GM21786 (cell line): ENCODE results near the gene TST.
"Not testable (repeated sequence)": the region's sequence is repeated elsewhere in the genome, so short reads cannot be mapped to it uniquely, and the experiment has no call there.

Experiments
- ATAC-seq: cut with Tn5 transposase; IDR thresholded peaks from one replicate; pipeline ENCODE4 v1.9.1; 2021; ENCODE audit not compliant: unreplicated experiment

The TST gene

DNA sequence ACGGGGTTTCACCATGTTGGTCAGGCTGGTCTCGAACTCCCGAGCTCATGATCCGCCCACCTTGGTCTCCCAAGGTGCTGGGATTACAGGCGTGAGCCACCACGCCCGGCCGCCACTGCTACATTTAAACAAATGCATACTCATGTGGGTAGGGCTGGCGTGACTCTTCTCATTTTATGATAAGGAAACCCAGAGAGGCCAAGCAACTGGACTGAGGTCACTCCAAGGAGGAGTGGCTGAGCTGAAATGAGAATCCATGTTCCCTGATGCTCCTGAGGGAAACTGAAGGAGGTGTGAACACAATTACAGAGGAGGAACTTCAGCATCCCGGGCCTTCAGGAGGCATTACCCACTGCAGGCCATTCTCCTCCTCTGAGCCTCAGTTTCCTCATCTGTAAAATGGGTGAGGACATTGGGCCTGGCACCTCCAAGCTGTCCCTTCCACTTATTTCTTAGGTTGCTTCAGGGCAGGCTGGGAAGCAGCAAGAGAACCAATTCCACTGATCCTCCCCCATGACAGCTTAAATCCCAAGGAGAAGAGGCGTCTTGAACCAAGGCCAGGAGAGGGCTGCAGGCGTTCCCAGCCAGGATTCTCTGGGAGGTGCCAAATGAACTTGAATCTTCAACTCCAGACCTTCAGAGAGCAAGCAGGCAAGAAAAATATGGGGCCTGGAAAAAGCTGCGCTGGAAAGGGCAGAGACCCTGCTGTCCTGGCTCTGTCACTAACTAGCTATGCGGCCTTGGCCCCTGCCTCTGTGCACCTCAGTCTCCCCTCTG lies 2.9 kb downstream of the TST start:
- ATAC-seq, result no peak

DNA sequence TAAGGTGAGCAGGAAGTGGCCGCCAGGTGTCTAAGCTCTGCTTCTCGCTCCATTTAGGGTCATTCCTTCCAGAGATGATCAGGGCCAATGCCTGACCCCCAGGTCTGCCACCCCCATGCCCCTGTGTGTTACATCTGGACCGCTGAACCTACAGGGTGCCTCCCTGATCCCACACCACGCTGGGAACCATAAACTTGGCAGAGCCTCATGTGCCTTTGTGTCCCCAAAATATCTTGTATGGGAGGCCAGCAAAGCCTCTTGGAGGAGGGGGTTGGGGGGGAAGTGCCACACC lies 3.7 kb downstream of the TST start:
- no peak for ATAC-seq

DNA sequence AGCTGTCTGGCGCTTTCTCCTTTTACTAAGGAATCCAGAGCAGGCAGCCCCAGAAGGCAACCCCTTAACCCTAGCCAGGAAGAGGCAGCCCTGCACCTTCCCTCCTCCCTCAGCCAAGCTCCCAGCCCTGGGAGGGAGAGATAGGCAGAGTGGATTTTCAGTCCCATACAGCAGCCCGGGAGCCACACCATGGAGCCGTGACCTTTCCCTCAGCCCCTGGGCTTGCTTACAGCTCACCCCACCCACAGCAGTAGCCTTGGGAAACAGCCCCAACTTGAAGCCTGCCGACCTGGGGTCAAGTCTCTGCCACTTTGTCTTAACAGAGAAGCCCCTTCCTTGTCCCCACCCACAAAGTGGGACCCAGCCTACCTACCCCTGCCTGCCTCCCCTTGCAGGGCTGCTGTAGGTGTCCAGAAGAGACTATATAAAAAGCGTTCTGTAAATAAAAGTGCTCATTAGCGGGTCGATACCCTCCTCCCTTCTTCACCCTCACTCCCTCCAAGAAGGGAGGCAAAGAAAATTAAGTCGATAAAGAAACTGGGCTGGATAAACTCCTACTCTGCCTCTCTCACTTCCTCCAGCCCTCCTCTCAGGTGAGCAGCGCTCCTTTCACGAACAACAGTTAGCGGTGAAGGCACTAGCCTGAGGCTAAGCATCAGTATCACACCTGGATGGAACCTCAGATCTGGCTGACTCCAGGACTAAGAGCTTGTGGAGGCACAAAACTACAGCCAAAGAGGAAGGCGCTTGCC lies 4.2 kb downstream of the TST start:
- no peak for ATAC-seq

DNA sequence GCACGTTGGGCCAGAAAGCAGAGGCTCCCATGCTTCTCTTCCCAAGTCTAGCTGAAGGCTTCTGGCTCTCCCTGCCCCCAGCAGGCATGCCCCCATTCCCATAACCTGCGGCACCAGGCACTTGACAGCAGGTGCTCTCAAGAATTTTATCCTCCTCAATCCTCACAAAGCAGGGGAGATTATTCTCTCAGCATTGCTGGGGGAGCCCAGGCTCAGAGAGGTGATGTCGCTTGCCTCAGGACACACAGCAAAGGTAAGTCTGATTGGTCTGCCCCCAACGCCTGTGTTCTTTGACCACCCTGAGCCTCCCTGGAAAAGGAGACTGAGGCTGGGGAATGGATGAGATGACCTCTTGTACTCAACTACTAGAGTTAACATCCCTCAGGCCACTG lies 4.8 kb downstream of the TST start:
- no peak for ATAC-seq

DNA sequence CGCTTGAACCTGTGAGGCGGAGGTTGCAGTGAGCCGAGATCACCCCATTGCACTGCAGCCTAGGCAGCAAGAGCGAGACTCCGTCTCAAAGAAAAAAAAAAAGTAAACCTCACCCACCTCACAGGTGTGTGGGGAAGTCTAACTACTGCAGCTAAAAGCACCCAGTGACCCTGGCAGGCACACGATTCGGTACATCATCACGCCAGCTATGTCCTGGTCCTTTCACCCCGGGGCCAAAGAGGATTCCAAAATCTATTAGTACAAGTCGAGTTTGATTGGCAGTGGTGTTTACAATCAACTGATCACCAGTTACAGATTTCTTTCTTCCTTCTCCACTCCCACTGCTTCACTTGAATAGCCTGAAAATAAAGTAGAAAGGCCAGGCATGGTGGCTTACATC lies 6.3 kb downstream of the TST start:
- ATAC-seq, result no peak

DNA sequence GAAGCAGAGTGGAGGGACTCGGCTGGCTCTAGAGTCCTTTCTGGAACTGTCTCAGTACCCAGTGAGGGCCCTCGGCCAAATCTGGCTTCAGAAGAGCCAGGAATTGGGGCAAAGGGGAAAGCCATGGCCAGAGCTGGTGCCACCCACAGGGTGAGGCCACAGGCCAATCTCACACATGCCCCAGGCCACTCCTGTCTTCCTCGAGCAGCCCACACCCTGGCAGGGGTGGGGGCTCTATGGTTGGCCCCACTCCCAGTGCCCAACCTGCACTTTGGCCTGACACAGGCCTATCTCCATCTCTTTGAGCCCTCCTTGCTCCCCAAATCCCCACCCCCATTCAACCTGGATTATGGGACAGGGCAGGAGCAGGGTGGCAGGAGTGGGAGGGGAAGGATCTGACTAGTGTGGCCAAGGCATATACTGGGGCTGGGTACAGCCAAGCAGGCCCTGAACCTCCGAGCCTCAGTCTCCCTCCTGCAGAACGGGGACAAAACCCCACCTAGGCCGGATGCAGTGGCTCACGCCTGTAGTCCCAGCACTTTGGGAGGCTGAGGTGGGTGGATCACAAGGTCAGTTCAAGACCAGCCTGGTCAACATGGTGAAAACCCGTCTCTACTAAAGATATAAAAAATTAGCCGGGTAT lies 6.9 kb downstream of the TST start:
- no peak for ATAC-seq

DNA sequence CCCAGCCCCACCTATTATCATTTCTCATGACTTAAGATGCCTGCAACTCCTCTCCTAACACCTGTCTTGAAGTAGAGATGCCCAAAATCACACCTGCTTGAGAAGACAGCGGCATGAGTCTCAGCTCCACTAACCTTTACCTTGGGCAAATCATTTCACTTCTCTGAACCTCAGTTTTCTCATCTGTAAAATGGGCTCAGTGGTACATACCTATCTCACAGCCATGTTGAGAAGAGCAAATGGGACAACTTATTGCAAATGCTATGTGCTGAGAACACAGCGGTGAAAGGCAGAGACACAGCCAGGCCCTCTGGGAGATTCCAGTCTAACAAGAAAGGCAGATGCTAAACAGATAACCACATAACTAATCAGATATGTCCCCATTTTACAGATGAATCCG lies 7.8 kb downstream of the TST start:
- ATAC-seq, result no peak

DNA sequence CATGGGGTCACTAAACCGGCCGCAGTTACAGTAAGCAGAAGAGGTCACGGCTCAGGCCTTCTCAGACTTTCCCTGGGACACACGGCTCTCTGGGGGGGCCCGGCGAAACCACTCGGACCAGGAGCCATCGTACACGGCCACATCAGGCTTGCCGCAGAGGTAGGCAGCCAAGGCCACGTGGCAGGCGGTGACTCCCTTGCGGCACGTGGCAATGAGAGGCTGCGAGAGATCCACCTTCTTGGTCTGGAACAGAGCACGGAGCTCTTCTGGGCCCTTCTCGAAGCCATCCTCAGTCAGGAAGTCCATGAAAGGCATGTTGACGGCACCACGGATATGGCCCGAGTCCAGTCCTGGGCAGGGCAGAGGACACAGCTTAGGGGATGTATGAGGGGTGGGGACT lies 8.3 kb downstream of the TST start:
- ATAC-seq, result no peak

DNA sequence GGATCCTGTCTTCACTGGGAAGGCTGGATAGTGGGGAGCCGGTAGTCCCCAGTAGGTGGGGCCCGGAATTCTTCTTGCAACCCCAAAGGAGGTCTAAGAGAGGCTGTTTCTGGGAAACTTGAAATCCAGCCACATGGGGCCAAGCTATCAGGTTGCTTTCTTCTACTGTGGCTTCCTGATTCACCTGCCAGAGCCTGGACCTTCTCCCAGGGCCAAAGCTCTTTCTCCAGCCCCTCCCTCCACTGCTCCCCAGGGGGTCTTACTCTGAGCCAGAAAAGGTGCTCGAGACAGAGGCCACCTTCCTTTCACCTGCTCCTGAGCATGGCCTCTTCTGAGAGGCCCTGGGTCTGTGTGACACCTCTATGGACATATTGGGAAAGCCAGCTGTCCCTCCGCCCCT lies 9.1 kb downstream of the TST start:
- no peak for ATAC-seq

DNA sequence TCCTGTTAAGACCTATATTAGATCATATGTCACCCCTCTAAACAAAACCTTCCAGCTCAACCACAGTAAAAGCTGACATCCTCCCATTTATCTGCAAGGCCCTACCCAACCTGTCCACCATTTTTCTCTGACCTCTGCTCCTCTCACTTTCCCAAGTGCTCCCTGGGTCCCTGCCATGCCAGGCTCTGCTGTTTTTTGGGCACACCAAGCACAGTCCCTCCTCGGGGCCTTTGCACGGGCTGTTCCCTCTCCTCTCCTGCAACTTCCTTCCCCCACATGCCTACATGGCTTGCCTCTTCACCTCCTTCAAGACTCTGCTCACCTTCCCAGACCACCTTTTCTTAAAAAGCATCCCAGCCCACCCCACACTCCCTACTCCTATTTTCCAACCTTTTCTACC lies 9.8 kb downstream of the TST start:
- no peak for ATAC-seq

DNA sequence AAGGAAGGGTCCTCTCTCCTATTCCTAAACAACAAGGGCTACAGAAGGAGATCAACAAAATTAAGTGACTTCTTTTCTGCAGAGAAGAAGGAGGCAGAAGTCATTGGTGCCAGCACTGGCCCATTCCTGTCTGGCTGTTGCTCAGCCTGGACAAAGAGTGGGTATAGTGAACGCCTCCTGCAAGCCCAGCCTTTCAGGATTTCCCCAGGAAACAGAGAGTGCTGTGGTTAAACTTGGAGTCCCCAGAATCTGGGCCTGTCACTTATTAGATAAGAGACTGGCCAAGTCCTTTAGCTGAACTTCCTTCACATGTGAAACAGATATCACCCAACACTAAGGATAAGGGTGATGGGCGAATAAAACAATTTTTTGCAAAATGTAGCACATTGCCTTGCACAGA lies 10.9 kb downstream of the TST start:
- ATAC-seq, result no peak

DNA sequence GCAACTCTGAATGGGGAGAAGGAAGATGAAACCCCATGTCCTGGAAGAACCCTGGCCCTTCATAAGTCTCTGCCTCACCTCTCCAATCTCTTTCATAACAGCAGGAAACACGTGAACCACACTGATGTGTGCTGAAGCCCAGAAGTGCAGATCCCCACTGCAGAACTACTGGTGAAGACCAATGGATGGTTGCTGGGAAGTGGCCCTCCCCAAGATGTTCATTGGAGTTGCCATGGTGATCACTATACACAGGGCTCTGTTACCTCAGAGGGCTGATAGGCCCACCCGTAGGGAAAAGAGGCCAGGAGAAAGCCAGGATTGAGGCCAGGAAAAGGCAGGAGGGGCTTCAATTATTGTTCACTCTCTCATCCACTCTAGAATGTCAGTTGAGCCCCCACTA lies 11.6 kb downstream of the TST start:
- ATAC-seq, result no peak

DNA sequence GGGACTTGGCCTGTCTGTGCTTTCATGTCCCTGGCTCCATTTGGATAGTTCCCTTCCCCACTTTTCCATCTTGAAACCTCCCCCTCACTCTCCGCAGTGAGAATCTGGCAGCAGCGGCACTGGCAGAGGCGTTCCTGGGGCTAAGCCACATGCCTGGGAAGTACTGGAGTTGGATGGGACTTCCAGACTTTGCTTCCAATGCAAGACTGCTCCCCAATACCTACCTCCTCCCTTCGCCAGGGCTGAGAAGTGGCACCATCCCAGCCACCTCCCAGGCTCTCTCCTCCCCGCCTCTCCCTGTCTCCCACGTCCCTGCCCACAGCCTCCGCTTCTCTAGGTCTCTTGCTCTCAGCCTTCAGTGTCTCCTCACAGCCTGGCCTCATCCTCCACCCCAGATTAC lies 16.6 kb downstream of the TST start:
- ATAC-seq, result no peak

DNA sequence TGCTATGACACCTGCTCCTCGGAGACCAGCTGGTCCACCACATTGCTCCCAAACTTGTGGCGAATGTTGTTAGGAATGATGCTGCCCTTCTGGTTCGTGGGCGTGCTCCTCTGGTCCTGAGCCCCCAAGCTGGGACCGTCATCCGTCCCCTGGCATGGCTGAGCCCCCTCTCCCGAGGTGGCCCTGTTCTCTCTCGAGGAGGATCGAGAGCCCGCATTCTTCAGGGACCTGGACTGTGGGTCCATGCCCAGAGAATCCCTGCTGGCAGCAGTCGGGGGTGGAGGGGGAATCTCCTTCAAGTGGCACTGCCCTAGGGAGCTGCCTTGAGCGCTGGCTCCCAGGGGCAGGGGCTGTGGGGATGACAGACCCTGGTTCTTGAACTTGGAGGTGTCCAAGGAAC lies 17.4 kb downstream of the TST start:
- ATAC-seq, result no peak

DNA sequence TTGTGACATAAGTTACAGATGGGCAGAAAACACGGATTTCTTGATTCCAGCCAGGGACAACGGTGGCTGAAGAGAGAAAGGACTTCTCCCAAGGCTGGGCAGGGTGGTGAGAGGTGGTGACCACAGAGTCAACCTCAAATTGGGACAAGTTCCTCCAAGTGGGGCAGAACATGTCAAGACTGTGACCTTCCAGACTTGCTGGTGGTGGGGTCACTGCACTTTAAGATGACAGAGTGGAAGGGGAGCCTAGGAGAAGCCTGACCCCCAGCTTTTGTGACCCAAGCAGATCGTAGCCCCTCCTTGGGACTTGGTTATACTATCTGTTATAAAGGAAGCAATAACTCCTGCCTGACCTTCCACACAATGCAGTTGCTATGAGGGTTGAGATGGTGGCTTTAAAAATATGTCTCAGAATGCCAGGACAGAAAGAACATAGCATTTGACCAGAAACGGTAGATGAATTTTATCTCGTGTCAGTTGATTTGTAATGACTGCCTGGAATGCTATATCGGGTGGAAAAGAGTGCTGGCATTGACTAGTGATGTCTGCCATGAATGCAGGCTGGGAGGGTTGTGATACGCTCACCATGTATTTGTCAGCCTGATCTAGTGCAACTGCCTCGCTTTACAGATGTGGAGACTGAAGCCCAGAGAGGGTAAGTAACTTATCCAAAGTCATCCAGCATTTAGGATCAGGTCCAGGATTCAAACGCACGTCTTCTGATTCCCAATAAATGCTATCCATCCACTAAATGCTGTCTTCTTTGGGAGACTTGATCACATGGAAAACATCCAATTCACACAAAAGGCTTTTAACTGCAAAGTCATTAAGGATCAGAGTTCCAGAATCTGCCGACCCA lies 18.3 kb downstream of the TST start:
- no peak for ATAC-seq

DNA sequence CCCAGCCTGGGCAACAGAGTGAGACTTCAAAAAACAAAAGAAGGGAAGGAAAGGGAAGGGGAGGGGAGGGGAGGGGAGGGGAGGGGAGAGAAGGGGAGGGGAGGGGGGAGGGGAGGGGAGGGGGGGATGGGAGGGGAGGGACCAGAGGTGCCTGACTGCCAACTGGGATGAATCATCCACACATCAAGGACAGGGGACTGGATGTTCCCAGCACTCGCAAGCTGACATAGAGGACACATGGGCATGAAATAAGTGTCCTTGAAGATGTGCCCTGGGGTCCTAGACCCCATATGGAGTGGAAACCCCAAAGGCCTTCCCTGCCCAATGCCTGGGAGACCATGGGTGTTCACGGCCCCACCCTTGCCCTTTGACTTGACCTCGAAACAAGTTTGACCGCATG lies 19.8 kb downstream of the TST start:
- ATAC-seq, result no peak

DNA sequence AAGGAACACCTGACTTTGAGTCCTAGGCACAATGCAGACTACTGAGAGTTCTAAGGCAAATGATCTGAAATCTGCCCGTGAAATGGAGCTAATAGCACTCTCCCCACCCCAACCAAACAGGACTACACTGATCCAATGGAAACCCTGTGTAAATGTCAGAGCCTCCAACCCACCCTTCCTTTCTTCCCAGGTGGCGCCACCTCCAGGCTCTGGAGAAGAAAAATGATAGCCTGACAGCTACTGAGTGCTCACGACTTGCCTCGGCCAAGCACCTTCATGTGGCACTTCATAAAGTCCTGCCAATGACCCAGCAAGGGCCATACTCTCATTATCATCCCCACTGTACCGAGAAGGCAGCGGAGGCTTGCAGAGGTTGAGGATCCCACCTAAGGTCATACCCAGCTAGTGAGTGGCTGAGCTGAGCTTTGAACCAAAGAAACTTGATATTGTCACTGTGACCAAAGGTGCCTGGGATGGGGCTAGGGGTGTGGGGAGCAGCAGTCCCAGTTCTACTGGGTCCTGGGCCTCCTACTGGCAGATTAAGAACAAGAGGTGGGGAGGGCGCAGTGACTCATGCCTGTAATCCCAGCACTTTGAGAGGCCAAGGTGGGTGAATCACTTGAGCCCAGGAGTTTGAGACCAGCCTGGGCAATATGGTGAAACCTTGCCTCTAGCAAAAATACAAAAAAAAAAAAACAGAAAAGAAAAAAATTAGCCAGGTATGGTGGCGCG lies 20.5 kb downstream of the TST start:
- no peak for ATAC-seq

DNA sequence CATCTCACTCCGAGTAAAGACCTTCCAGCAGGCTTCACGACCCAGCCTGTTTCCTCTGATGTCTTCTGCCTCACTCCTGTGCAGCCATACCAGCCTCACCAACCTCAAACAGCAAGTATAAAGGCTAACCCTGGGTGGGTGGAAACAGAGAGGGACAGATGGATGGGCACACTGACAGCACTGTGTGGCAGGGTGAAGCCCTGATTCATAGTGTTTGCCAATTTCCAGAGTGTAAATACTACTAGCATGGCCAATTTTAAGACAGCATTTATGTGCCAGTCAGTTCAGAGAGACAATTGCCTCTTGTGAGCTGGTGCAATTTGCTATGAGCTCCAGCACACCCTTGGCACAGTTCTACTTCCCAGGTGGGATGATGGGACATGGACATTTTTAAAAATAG lies 21.5 kb downstream of the TST start:
- ATAC-seq, result no peak

DNA sequence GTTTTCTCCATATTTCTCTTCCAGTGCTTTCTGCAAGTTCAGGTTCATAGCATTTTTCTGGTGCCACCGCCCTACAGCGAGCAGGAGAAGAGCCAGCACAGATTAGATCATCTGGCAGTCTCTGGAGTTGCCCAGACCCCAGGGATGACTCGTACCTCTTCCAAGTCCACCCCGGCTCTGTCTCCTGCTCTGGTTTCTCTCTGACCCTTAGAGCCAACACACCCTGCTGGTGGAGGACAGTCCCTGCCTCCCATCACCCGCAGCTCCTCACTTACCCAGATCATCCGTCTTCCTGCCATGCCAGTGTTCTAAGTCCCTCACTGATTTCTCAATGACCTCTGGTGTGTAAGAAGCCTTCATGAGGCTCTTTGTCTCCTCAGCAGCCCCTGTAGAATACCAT lies 28.0 kb downstream of the TST start:
- no peak for ATAC-seq

DNA sequence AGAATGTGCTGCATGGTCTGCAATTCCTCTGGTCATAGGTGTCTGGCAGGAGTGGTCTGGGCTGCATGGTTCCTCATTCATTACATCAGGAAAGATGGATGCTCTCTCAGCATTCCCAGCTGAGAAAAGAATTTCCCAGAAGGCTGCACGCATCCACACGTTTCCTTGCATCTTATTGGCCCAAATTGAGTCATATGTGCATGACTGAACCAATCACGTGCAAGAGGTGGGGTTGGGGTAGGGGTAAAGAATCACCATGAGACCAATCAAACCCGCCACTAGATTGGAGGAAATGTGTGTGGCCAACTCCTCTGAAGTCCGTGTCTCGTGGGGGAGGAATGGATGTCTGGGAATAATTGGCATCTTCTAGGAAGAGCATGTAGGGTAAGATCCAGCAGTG lies 28.8 kb downstream of the TST start:
- no peak for ATAC-seq

DNA sequence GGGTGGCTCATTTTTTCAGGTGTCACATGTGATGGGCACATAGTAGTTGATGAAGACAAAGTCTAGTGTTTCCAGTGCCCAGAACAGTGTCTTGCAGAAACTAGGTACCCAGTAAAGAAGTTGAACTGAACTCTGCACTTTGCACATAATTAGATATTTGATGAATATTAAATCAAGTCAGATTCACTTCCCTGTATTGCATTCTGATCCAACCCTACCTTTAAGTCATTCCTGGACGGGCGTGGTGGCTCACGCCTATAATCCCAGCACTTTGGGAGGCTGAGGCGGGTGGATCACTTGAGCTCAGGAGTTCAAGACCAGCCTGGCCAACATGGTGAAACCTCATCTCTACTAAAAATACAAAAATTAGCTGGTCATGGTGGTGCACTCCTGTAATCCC lies 30.2 kb downstream of the TST start:
- not testable (repeated sequence) for ATAC-seq
